Neural progenitor cell (in vitro differentiated cells): Measurements from ENCODE around the gene BDH1. TPM values are rescaled to one million over a fixed set of nuclear protein-coding genes. Genes with fewer than 3 reads are reported as not detected.

Source experiments
- DNase-seq: peaks from one replicate; pipeline ENCODE4 v3.0.0-alpha.2; 2016; ENCODE audit warnings: low spot score
- H2AFZ ChIP-seq: fragments of 200-600 bp; sonication (generic); replicated peaks from 2 replicates; pipeline ENCODE4 v1.6.1; 2016; ENCODE audit warnings: antibody characterized with exemption
- H3F3A ChIP-seq: fragments of 200-600 bp; sonication (generic); 2 replicates; pipeline ENCODE4 v1.6.1; 2016; ENCODE audit warnings: antibody characterized with exemption, low read depth
- H3K27ac ChIP-seq: fragments of 200-600 bp; sonication (generic); 2 replicates; pipeline ENCODE4 v1.5.1; 2016; ENCODE audit warnings: mild to moderate bottlenecking
- H3K27me3 ChIP-seq: fragments of 200-600 bp; sonication (generic); 2 replicates; pipeline ENCODE4 v1.6.1; 2016; ENCODE audit warnings: mild to moderate bottlenecking, moderate library complexity
- H3K36me3 ChIP-seq: fragments of 200-600 bp; sonication (generic); 2 replicates; pipeline ENCODE4 v1.5.1; 2016
- H3K4me1 ChIP-seq: fragments of 200-600 bp; sonication (generic); 2 replicates; pipeline ENCODE4 v1.6.1; 2016; ENCODE audit warnings: mixed run types
- H3K4me2 ChIP-seq: fragments of 200-600 bp; sonication (generic); 2 replicates; pipeline ENCODE4 v1.6.1; 2016
- H3K4me3 ChIP-seq: fragments of 200-600 bp; sonication (generic); 2 replicates; pipeline ENCODE4 v1.5.1; 2016
- H3K79me2 ChIP-seq: fragments of 200-600 bp; sonication (generic); 2 replicates; pipeline ENCODE4 v1.6.1; 2016; ENCODE audit warnings: low read depth
- H3K9ac ChIP-seq: fragments of 200-600 bp; sonication (generic); 2 replicates; pipeline ENCODE4 v1.6.1; 2016
- H3K9me3 ChIP-seq: fragments of 200-600 bp; sonication (generic); 2 replicates; pipeline ENCODE4 v1.5.1; 2016; ENCODE audit warnings: low read depth
- H4K20me1 ChIP-seq: fragments of 200-600 bp; sonication (generic); 2 replicates; pipeline ENCODE4 v1.6.1; 2016; ENCODE audit warnings: low read depth
- H3K27ac Mint-ChIP-seq: 3 replicates; pipeline ENCODE4 v1.8.0; 2021; ENCODE audit warnings: mixed read lengths
- H3K27me3 Mint-ChIP-seq: 2 replicates; pipeline ENCODE4 v1.8.0; 2022; ENCODE audit warnings: low read depth, mild to moderate bottlenecking, inconsistent platforms, moderate library complexity, mixed read lengths; ENCODE audit not compliant: insufficient read depth
- H3K36me3 Mint-ChIP-seq: 3 replicates; pipeline ENCODE4 v1.8.0; 2021; ENCODE audit warnings: mixed read lengths
- H3K4me1 Mint-ChIP-seq: 3 replicates; pipeline ENCODE4 v1.8.0; 2021; ENCODE audit warnings: mixed read lengths
- H3K4me3 Mint-ChIP-seq: 3 replicates; pipeline ENCODE4 v1.8.0; 2021; ENCODE audit warnings: mild to moderate bottlenecking, moderate library complexity, mixed read lengths
- H3K9me3 Mint-ChIP-seq: 3 replicates; pipeline ENCODE4 v1.8.0; 2020; ENCODE audit warnings: mixed read lengths
- CTCF ChIP-seq: fragments of 200-600 bp; sonication (generic); IDR thresholded peaks from 2 replicates; pipeline ENCODE4 v1.5.1; 2017; ENCODE audit warnings: antibody characterized with exemption, mild to moderate bottlenecking
- EZH2 ChIP-seq: fragments of 200-600 bp; sonication (generic); IDR thresholded peaks from 2 replicates; pipeline ENCODE4 v1.6.1; 2017; ENCODE audit warnings: antibody characterized with exemption, mild to moderate bottlenecking, moderate library complexity
- EZH2phosphoT487 ChIP-seq: fragments of 200-600 bp; sonication (generic); IDR thresholded peaks from 2 replicates; pipeline ENCODE4 v1.6.1; 2017; ENCODE audit warnings: antibody characterized with exemption
- total RNA-seq: library from RNA; depleted of rRNA; stranded (reverse); fragments of >200 nt; gene quantifications from 2 replicates; pipeline ENCODE4 v1.2.3, GENCODE V29; 2015; ENCODE audit warnings: low replicate concordance

The BDH1 gene
- total RNA-seq, 1 donor from 2014 or later = 19.4 TPM

GRCh38 chr3:197559651-197560050, 3.9 kb upstream of the BDH1 start:
- peaks cover 32% of the 10 kb centered on the region for H3K9me3 Mint-ChIP-seq
- H3K4me1 Mint-ChIP-seq = peaks cover 6% of the 10 kb centered on the region
- H3K4me1 ChIP-seq = no peaks in the 10 kb centered on the region
- no peak overlapping the region for H3K9ac ChIP-seq
- H3K27ac ChIP-seq = no peak overlapping the region
- no peak for DNase-seq
- no peaks in the 10 kb centered on the region for H3K36me3 ChIP-seq
- H3K36me3 Mint-ChIP-seq = peaks cover 2% of the 10 kb centered on the region
- H3K4me3 Mint-ChIP-seq = no peak overlapping the region
- peaks cover 8% of the 10 kb centered on the region for H3K9me3 ChIP-seq
- peaks cover 20% of the 10 kb centered on the region for H3F3A ChIP-seq
- no peaks in the 10 kb centered on the region for H4K20me1 ChIP-seq
- TF ChIP-seq CTCF (no peak), EZH2 (no peak), EZH2phosphoT487 (no peak)
- H3K27ac Mint-ChIP-seq = no peak overlapping the region
- no peak overlapping the region for H2AFZ ChIP-seq
- H3K79me2 ChIP-seq = no peaks in the 10 kb centered on the region
- peaks cover 25% of the 10 kb centered on the region for H3K27me3 ChIP-seq
- no peak overlapping the region for H3K4me2 ChIP-seq
- H3K4me3 ChIP-seq = no peak overlapping the region
- H3K27me3 Mint-ChIP-seq = peaks cover 30% of the 10 kb centered on the region

GRCh38 chr3:197554562-197555280, 1.0 kb downstream of the BDH1 start:
- Histone ChIP-seq H3K4me2 (peak overlapping the region; percentile 81), H3K9ac (peak overlapping the region; percentile 12), H3K4me1 (peaks cover 19% of the 10 kb centered on the region), H3K4me3 (peak overlapping the region; percentile 58), H3K9me3 (no peaks in the 10 kb centered on the region), H3K36me3 (no peaks in the 10 kb centered on the region), H4K20me1 (no peaks in the 10 kb centered on the region), H3F3A (peaks cover 38% of the 10 kb centered on the region), H3K27ac (peak overlapping the region; percentile 55), H2AFZ (peak overlapping the region; percentile 54), H3K27me3 (peaks cover 25% of the 10 kb centered on the region), H3K79me2 (no peaks in the 10 kb centered on the region)
- TF ChIP-seq CTCF (peak; percentile 64), EZH2 (no peak), EZH2phosphoT487 (no peak)
- H3K4me3 Mint-ChIP-seq = peak overlapping the region; percentile 87
- peaks cover 3% of the 10 kb centered on the region for H3K9me3 Mint-ChIP-seq
- no peaks in the 10 kb centered on the region for H3K36me3 Mint-ChIP-seq
- no peak overlapping the region for H3K27ac Mint-ChIP-seq
- DNase-seq = peak; percentile 99
- peaks cover 31% of the 10 kb centered on the region for H3K27me3 Mint-ChIP-seq
- H3K4me1 Mint-ChIP-seq = peaks cover 17% of the 10 kb centered on the region

- DNase-seq = no peak
- peak overlapping the region; percentile 54 for H2AFZ ChIP-seq
- peak overlapping the region; percentile 58 for H3K4me3 ChIP-seq
- peaks cover 25% of the 10 kb centered on the region for H3K27me3 ChIP-seq
- TF ChIP-seq EZH2 (no peak), EZH2phosphoT487 (no peak), CTCF (no peak)
- H3F3A ChIP-seq = peaks cover 38% of the 10 kb centered on the region
- Mint-ChIP-seq H3K36me3 (no peaks in the 10 kb centered on the region), H3K4me1 (peaks cover 19% of the 10 kb centered on the region), H3K4me3 (peak overlapping the region; percentile 87), H3K9me3 (no peaks in the 10 kb centered on the region), H3K27ac (no peak overlapping the region), H3K27me3 (peaks cover 29% of the 10 kb centered on the region)
- no peaks in the 10 kb centered on the region for H4K20me1 ChIP-seq
- H3K4me1 ChIP-seq = peaks cover 23% of the 10 kb centered on the region
- peak overlapping the region; percentile 3 for H3K27ac ChIP-seq
- H3K4me2 ChIP-seq = peak overlapping the region; percentile 81
- no peak overlapping the region for H3K9ac ChIP-seq
- H3K9me3 ChIP-seq = no peaks in the 10 kb centered on the region
- no peaks in the 10 kb centered on the region for H3K36me3 ChIP-seq
- H3K79me2 ChIP-seq = no peaks in the 10 kb centered on the region
Observed at GRCh38 chr3:197554196-197554561, 1.6 kb downstream of the BDH1 start.
